Endothelial cell of umbilical vein (primary cell): Measurements from ENCODE around the gene RGS11. TPM values are rescaled to one million over a fixed set of nuclear protein-coding genes. Genes with fewer than 3 reads are reported as not detected.

Source experiments
- BruUV-seq: library from RNA; stranded (reverse); fragments of 400-500 nt; replicated peaks from 2 replicates; lab custom pipeline; 2021; lab: Mats Ljungman, UMichigan
- CTCF ChIA-PET: fragments of 300-600, 350-600 bp; sonication (Branson Sonifier 250); formaldehyde crosslinking; loops from one replicate; lab custom pipeline; 2021; ENCODE audit warnings: antibody characterized with exemption, inconsistent platforms; lab: Charles Lee
- POLR2A ChIA-PET: fragments of 300-600, 350-600 bp; sonication (Branson Sonifier 250); formaldehyde crosslinking; loops from one replicate; lab custom pipeline; 2021; ENCODE audit warnings: antibody characterized with exemption, inconsistent platforms; lab: Charles Lee
- DNase-seq: peaks from one replicate; pipeline ENCODE4 v3.0.0-alpha.2; 2011; ENCODE audit warnings: low read depth, low spot score
- FAIRE-seq: peaks from 2 replicates; lab custom pipeline; 2011; peaks lifted over from hg19 to GRCh38; lab: Jason Lieb, UNC
- H2AFZ ChIP-seq: 2 replicates; pipeline ENCODE4 v1.6.0; 2012; ENCODE audit warnings: low read depth, low read length, control low read depth, inconsistent platforms
- H3K27ac ChIP-seq: 2 replicates; pipeline ENCODE4 v1.5.1; 2011; ENCODE audit warnings: low read depth, mild to moderate bottlenecking, control low read depth, low read length, moderate library complexity; ENCODE audit not compliant: insufficient read depth
- H3K27me3 ChIP-seq, 2 experiments: 2 replicates each; pipeline versions ENCODE4 v1.6.0 to v1.6.1; 2011; ENCODE audit warnings: low read length in 2 of 2, mixed read lengths in 1 of 2; ENCODE audit not compliant: control insufficient read depth in 2 of 2, insufficient read depth in 2 of 2
- H3K36me3 ChIP-seq, 2 experiments: 2 replicates in 1 of 2; 3 replicates in 1 of 2; pipeline ENCODE4 v1.5.1; 2011; ENCODE audit warnings: low read length in 2 of 2, mild to moderate bottlenecking in 1 of 2, moderate library complexity in 1 of 2; ENCODE audit not compliant: control insufficient read depth in 2 of 2, insufficient read depth in 2 of 2; ENCODE audit errors: extremely low read depth in 1 of 2
- H3K4me1 ChIP-seq: 3 replicates; pipeline ENCODE4 v1.5.1; 2011; ENCODE audit warnings: mild to moderate bottlenecking, low read length; ENCODE audit not compliant: control insufficient read depth, insufficient read depth; ENCODE audit errors: extremely low read depth
- H3K4me2 ChIP-seq: 2 replicates; pipeline ENCODE4 v1.6.1; 2011; ENCODE audit warnings: low read length, control low read depth, mixed read lengths; ENCODE audit not compliant: insufficient read depth
- H3K4me3 ChIP-seq, 3 experiments: fragments of 200-600 bp in 1 of 3; sonication (generic), shearing (Covaris generic) in 1 of 3; replicated peaks in 1 of 3; 2 replicates each; pipeline ENCODE4 v1.5.1; 2011 to 2016; ENCODE audit warnings: control low read depth in 3 of 3, low read length in 3 of 3, mild to moderate bottlenecking in 2 of 3, inconsistent platforms in 1 of 3, low read depth in 1 of 3, moderate library complexity in 1 of 3; ENCODE audit not compliant: insufficient read depth in 1 of 3
- H3K79me2 ChIP-seq: 2 replicates; pipeline ENCODE4 v1.6.0; 2012; ENCODE audit warnings: low read length, inconsistent platforms; ENCODE audit not compliant: control insufficient read depth, insufficient read depth
- H3K9ac ChIP-seq: replicated peaks from 2 replicates; pipeline ENCODE3; 2011; ENCODE audit warnings: low read length, control low read depth; ENCODE audit not compliant: insufficient read depth; ENCODE audit errors: extremely low read depth
- H3K9me1 ChIP-seq: replicated peaks from 3 replicates; pipeline ENCODE4 v1.6.0; 2011; ENCODE audit warnings: mild to moderate bottlenecking, low read length; ENCODE audit not compliant: control insufficient read depth, insufficient read depth; ENCODE audit errors: extremely low read depth
- H3K9me3 ChIP-seq: replicated peaks from 2 replicates; pipeline ENCODE4 v1.5.1; 2012; ENCODE audit warnings: low read length, inconsistent platforms; ENCODE audit not compliant: control insufficient read depth, insufficient read depth
- H4K20me1 ChIP-seq: replicated peaks from 2 replicates; pipeline ENCODE3; 2011; ENCODE audit warnings: mild to moderate bottlenecking, low read length; ENCODE audit not compliant: control insufficient read depth, insufficient read depth; ENCODE audit errors: extremely low read depth
- EZH2 ChIP-seq: IDR thresholded peaks from 2 replicates; pipeline ENCODE4 v1.6.1; 2012; ENCODE audit warnings: borderline replicate concordance, low read depth, mild to moderate bottlenecking, moderate library complexity, low read length, inconsistent platforms; ENCODE audit not compliant: severe bottlenecking
- GATA2 ChIP-seq: IDR thresholded peaks from 2 replicates; pipeline ENCODE4 v1.7.0; 2011; ENCODE audit warnings: low read depth, mild to moderate bottlenecking, moderate library complexity, mixed read lengths, low read length; ENCODE audit not compliant: insufficient read length, insufficient read depth
- JUN ChIP-seq: IDR thresholded peaks from 2 replicates; pipeline ENCODE4 v1.6.1; 2011; ENCODE audit warnings: borderline replicate concordance, low read depth; ENCODE audit not compliant: insufficient read length, insufficient read depth
- POLR2A ChIP-seq: IDR thresholded peaks from 2 replicates; pipeline ENCODE4 v1.6.1; 2012; ENCODE audit warnings: low read depth, mild to moderate bottlenecking, control low read depth, low read length
- dilution Hi-C: fragments of 300-500 bp; cut with MboI; formaldehyde crosslinking; loops from one replicate; pipeline ENCODE4 v1.15.0; 2019; ENCODE audit warnings: low sequenced_read_pairs; ENCODE audit not compliant: extremely low pct_ligation_motif_present
- intact Hi-C: fragments of 100-400 bp; cut with micrococcal nuclease; formaldehyde crosslinking; loops from one replicate; pipeline ENCODE4 v1.10.0; 2022
- polyA plus RNA-seq, 4 experiments: library from polyadenylated mRNA; depleted of rRNA in 3 of 4; stranded (reverse) in 3 of 4; unstranded in 1 of 4; fragments of >200 nt; gene quantifications; 2 replicates each; pipeline versions ENCODE4 v1.2.1 to v1.2.3, GENCODE V29; 2011 to 2012; ENCODE audit warnings: missing spikeins in 1 of 4
- total RNA-seq: library from RNA; stranded (reverse); gene quantifications from 2 replicates; pipeline ENCODE4 v1.2.3, GENCODE V29; 2021

The RGS11 gene
- total and polyA plus RNA-seq, 2 donors (not counting 3 experiments of a cell fraction or from before 2014, with no cell fraction given): 3.0 to 4.9 TPM

DNA sequence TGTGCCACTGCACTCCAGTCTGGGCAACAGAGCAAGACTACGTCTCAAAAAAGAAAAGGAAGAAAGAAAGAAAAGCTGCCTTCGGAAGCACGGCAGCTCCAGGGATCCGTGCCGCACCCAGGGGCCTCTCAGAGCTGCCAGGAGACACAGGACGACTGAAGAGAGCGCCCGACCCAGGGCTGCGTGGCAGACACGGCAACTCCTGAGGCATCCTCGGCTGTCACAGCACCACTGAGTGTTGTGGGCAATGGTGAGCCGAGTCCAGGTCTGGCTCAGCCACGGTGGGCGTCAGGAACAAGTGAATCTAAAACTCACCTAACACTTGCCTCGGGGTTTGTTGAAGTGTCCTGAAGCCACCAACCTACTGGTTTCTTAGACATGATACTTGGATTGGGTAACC is 36.0 kb upstream of the RGS11 start:
- FAIRE-seq: no peak
- intact Hi-C loops: no loop called here
- POLR2A ChIA-PET: no interaction called here

GRCh38 chr16:309476-309875 is 33.7 kb upstream of the RGS11 start:
- H2AFZ ChIP-seq: no peak overlapping the region
- peaks cover 3 to 42% of the 10 kb centered on the region in 2 experiments for H3K36me3 ChIP-seq
- H3K4me3 ChIP-seq: no peak overlapping the region
- intact Hi-C loops: no loop called here
- no peak for DNase-seq
- H3K9ac ChIP-seq: no peak overlapping the region
- H3K9me1 ChIP-seq: no peaks in the 10 kb centered on the region
- CTCF ChIA-PET: no interaction called here
- no peak for FAIRE-seq
- dilution Hi-C loops: no loop called here
- POLR2A ChIA-PET: no interaction called here
- H3K27ac ChIP-seq: no peak overlapping the region
- no peaks in the 10 kb centered on the region for H3K27me3 ChIP-seq
- H3K4me1 ChIP-seq: no peaks in the 10 kb centered on the region
- H3K79me2 ChIP-seq: no peaks in the 10 kb centered on the region
- no peaks in the 10 kb centered on the region for H4K20me1 ChIP-seq
- no TSS peak for BruUV-seq
- TF ChIP-seq EZH2: no peak
- no peak for TF ChIP-seq JUN
- no peak for TF ChIP-seq POLR2A
- TF ChIP-seq GATA2: no peak
- no peak overlapping the region for H3K4me2 ChIP-seq
- H3K9me3 ChIP-seq: no peaks in the 10 kb centered on the region

More for the DNA sequence above, 36.0 kb upstream of the RGS11 start:
- Histone ChIP-seq H3K9me1 (no peaks in the 10 kb centered on the region), H3K4me3 (no peak overlapping the region), H3K36me3 (peaks cover 3 to 38% of the 10 kb centered on the region in 2 experiments), H3K79me2 (peaks cover 6% of the 10 kb centered on the region), H3K9ac (no peak overlapping the region), H3K9me3 (no peaks in the 10 kb centered on the region), H3K4me2 (no peak overlapping the region), H3K27ac (no peak overlapping the region), H3K27me3 (no peaks in the 10 kb centered on the region), H2AFZ (no peak overlapping the region), H3K4me1 (no peaks in the 10 kb centered on the region), H4K20me1 (no peaks in the 10 kb centered on the region)
- CTCF ChIA-PET: interaction anchor here (1.8 kb wide), 1 partner anchor 9 kb away, joined by 4 read pairs; no protein-coding TSS in a partner anchor
- no peak for TF ChIP-seq JUN
- TF ChIP-seq POLR2A: no peak
- dilution Hi-C loops: no loop called here
- BruUV-seq: no TSS peak
- DNase-seq: no peak
